SK-N-MC (cell line): ENCODE measurements around the gene RNASE8.

Source experiments
- DNase-seq: peaks from one replicate; pipeline ENCODE4 v3.0.0-alpha.2; 2011; ENCODE audit warnings: low read depth, low spot score
- H3K27ac ChIP-seq: fragments of 200-600 bp; sonication (generic); 2 replicates; pipeline ENCODE4 v1.5.1; 2016; ENCODE audit warnings: mixed run types
- H3K36me3 ChIP-seq: fragments of 200-600 bp; sonication (generic); 2 replicates; pipeline ENCODE4 v1.6.1; 2017; ENCODE audit warnings: antibody characterized with exemption, low read length, mixed read lengths; ENCODE audit not compliant: insufficient read depth
- H3K4me3 ChIP-seq: fragments of 200-600 bp; sonication (generic); 2 replicates; pipeline ENCODE4 v1.5.1; 2016
- H3K9ac ChIP-seq: fragments of 200-600 bp; sonication (generic); 2 replicates; pipeline ENCODE4 v1.8.0; 2017; ENCODE audit warnings: mixed run types, mixed read lengths; ENCODE audit not compliant: insufficient read length
- H3K9me3 ChIP-seq: fragments of 200-600 bp; sonication (generic); 2 replicates; pipeline ENCODE4 v1.6.1; 2017; ENCODE audit warnings: low read depth, mild to moderate bottlenecking, antibody characterized with exemption, low read length, moderate library complexity, mixed read lengths
- EZH2 ChIP-seq: fragments of 200-600 bp; sonication (generic); IDR thresholded peaks from one replicate; pipeline ENCODE4 v1.6.1; 2017; ENCODE audit warnings: antibody characterized with exemption
- FOXP2 ChIP-seq: optimal IDR thresholded peaks from 2 replicates; pipeline ENCODE3; 2011; ENCODE audit warnings: mild to moderate bottlenecking, moderate library complexity; ENCODE audit not compliant: insufficient read depth; ENCODE audit errors: extremely low read length, control extremely low read depth
- POLR2AphosphoS5 ChIP-seq: IDR thresholded peaks from 2 replicates; pipeline ENCODE4 v1.6.1; 2012; ENCODE audit warnings: mild to moderate bottlenecking, low read depth, low read length, borderline replicate concordance

Gene RNASE8

DNA sequence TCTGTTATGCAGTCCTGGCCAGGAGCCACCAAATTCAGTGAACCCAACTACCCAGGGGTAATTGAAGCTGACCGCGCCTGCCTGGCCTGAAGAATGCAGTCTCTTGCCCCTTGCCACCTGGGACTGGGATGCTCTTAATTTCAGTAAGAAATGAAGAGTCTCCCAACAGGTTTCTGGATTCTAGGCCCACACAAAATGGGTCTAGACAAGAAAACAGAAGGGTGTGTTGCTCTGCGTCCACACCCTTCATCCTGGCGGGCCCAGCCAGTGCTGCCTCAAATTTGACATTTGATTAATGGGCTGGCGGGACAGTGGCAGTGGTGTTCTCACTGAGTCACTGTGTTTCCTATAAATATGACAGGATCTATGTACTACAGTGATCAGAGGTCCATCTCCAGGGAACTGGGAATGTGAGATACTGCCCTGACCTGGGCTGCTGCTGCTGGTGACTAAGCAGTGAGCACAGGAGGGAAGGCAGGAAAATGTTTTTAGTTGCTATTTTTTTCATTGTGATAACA, 49.7 kb downstream of the RNASE8 start:
- DNase-seq: no peak

More for the DNA sequence above, 49.7 kb downstream of the RNASE8 start:
- no peak for TF ChIP-seq EZH2
- no peak for TF ChIP-seq FOXP2
- TF ChIP-seq POLR2AphosphoS5: no peak
- no peak overlapping the region for H3K9ac ChIP-seq
- H3K36me3 ChIP-seq: no peaks in the 10 kb centered on the region
- H3K4me3 ChIP-seq: no peak overlapping the region
- H3K9me3 ChIP-seq: no peaks in the 10 kb centered on the region
- H3K27ac ChIP-seq: no peak overlapping the region
